ENCODE measurements around the gene TPPP2.

The TPPP2 gene

DNA sequence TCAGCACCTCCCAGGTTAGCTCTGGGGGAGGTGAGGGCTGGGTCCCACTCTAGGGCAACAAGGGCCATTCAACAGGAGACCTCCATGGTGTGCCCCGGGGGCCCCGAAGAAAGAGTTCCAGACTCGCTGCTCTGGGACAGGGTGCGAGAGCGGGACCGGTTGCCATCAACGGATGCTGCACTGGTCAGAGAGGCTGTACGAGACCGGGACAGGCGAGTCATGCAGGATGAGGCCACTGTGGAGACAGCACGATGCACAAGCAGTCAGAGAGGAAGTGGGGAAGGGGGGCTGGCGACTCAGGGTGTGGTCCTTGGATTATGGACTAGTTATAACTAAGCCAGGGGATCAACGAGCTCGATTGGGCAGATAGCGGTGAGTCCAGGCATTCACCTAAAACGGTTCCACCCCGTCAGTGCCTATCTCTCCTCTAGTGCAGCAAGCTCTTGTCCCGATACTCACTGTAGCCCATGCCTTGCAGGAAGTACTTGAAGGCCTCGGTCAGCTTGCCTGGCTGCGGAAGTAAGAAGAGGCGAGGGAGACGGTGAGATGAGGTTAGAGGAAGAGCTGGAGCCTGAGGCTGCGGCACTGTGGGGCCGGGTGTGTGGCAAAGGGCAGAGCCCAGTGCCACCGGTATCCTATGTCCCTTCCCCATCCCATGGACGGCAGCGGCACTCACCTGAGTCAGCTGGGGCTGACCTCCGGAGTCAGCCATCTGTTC is 12.3 kb upstream of the TPPP2 start:
- no peak for DNase-seq

DNA sequence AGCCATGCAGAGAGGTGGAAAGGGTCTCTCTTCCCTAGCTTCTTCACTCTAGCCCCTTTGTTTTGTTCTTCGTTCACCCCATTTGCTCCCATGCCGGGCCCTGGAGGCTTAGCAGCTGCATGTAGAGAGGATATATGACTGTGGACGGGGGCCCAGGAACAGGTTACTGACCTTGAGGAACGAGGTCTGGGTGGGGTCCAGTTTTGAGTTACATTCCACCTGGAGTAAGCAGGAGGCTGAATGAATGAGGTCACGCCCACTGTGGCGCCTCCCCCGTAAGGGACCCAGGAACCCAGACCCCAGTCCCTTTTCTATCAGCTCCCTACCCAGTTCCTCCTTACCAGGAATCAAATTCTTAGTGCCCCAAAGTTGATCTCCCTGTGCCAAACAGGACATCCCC is 11.7 kb upstream of the TPPP2 start:
- DNase-seq = no peak

DNA sequence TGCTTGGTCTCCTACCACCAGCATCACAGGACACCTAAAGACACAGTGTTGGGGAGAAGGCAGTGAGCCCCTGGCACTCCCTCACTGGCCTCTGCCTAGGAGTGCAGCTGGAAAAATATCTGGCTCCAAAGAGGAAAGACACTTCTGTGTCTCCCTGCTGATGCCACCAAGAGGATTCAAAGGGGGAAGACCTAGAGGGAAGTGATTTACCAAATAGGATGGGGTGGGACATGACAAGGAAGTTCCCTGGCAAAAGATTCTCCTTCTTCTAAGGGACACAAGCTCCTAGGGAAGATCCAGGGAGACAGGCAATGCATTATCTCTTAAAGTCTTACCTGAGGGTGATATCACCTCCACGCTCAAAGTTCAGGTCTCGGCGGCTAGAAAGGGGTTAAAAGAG is 11.2 kb upstream of the TPPP2 start:
- DNase-seq = no peak

DNA sequence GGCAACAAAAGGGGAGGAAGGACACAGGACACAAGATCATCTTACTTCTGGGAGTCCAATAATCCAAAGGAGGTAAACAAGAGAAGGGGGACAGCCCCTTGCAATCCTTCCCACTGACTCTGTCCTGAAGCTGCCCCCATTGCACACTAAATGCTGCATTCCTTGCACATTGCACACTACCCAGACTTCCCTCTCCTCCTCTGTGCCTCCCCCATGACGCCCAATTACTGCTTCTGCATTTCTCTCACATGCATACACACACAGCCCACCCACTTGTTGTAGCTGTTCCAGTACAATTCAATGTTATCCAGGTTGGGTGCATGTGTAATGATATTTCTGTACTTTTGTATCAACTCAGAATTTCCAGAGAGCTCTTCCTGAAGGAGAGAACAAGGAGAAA is 10.7 kb upstream of the TPPP2 start:
- no peak for DNase-seq

DNA sequence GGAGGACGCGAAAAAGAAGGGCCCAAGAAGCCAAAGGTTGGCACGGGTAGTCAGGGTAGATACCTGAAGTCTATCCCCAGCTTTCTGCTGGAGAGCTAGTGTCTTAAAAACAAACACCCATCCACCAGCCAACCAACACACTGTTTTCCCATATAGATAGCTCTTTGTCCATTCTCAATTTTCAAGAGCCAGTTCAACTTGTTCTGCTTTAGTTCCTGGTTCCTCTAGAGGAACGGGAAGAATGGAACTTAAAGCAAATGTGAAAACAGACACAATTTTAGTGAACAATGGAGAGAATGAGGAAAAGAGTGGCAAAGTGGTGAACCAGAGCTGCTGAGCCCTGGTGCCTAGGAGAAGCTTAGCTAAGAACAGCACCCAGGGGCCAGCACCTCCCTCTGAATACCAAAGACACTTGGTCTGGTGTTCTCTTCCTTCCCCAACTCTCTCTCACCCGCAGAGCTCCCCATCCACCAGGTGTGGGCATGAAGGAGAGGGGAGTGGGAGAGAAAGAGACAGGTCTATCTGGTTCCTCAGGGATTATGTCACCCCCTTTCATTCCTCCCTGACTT is 9.0 kb upstream of the TPPP2 start:
- no peak for DNase-seq

- DNase-seq = no peak
Measured at GRCh38 chr14:21022686-21023085, 7.3 kb upstream of the TPPP2 start.

DNA sequence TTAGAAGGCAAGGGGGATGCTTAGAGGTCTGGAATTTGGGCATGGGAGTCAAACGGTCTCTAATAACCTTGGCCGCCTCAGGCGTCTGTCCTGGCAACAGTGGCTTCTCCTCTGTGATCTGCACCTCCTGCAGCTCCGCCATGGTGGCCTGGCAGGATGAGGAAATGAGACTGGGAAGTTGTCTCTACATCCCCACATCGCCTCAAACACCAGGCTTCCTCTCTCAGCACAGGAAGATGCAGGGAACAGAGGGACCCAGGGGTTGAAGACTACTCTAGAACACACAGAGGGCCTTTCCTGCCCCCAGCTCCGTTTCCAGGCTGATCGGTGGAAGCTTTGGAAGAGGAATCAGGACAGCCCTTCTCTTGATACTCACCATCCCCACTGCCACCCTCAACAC is 6.8 kb upstream of the TPPP2 start:
- DNase-seq = no peak

DNA sequence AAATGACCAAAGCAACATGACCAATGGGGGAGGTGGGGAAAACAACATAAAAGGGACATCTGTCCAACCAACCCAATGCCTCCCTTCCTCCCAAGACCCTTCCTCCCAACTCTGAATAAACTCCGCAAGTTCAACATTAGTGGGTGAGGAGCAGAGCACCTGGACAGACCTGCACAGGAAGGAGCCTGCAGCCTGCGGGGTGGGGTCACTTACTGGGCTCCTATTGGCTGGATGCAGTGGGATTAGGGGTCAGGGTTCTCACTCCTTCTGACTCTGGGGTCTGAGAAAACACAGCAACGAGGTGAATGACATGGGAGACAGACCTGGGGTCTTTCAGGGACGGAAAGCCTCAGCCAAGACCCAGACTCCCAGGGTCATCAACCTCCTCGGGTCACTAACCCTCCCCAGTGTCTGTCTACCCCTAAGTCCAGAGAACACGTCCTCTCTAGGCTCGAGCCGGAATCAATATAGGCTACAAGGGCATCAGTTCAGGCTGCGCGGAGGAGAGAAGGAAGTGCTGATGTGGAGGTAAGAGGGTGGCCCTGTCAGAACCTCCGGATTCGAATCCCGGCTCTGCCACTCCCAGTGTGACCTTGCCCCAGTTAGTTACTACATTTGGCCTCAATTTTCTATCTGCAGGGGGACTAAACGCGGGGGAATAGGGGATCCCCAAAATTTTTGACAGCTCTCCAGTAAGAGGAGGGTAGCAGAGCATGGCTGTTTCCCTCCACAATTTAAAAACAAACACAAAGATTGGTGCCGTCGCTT is 6.0 kb upstream of the TPPP2 start:
- DNase-seq = no peak

DNA sequence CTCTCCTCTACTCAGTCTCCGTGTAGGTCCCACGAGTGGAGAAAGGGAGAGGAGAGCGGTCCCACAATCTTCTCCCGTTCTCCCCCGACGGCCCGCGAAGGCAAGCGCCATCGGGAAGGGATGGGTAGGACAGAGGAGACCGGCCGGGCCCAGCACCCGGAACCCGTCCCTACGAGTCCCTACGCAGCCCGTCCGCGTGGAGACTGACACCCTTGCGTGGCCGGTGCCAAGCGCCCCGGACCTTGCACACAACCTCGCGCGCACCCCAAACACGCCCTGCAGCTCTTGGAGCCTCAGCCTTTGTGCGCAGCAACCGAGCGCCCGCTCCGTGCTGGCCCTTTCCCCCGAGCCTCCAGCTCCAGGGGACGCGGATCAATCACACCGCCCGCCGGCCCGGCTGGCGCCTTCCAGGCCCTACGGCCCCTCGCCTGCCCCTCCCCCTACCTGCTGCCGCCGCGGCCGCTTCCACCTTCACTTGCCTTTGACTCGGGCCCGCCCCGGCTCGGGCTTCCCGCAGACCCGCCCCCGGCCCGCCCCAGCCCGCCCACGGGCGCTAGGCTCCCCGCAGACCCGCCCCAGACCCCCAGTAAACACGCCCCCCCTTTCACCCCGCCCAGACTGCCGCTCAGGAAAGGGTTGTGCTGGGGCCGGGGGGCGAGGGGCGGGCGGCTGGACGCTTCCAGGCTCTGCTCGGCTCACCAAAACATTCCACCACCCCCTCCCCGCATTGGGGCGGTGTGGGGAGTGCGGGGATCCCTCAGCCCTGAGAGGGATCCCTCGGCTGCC is 5.2 kb upstream of the TPPP2 start, which contains the start of gene NDRG2:
Gene NDRG2 (minus strand): TSS at position 477 of the 786 bp plus-strand sequence. CDS start 1,746 bp downstream, outside the sequence.
- peak; percentile 32 to 37 for DNase-seq

- DNase-seq = no peak
Measured at GRCh38 chr14:21025371-21026273, 4.4 kb upstream of the TPPP2 start.

DNA sequence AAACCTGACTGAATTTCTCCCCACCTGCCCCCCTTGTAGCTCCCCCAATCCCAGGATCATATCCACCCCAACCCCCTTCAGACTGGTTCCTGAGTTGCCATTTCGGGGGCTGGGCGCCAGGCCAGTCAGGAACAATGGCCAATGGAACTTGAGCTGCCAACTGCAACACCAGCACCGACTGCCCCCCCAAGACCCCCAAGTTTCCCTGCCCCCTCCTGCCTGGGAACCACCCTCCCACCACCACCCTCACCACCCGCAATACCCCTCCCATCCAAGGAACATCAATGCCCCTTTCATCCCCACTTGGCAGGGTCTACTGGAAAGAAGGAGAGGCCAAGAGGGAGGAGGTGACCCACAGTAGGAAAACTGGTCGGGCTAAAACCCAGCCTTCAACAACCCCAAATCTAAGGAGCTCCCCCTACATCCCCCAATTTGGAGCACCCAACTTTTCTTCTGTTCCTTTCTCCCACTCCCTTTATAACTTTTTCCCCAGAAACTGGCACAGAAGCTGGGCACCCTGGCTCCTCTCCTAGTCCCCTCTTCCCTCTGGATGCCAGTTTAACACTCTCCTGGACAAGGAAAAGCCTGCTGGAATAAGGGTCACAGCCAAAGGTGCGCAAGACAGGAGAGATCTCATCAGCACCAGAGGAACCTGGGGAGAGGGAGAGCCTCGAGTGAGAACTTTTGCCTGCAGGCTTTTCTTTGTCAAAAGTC is 3.6 kb upstream of the TPPP2 start:
- DNase-seq = no peak

GRCh38 chr14:21026988-21027315 is 3.1 kb upstream of the TPPP2 start:
- no peak for DNase-seq

DNA sequence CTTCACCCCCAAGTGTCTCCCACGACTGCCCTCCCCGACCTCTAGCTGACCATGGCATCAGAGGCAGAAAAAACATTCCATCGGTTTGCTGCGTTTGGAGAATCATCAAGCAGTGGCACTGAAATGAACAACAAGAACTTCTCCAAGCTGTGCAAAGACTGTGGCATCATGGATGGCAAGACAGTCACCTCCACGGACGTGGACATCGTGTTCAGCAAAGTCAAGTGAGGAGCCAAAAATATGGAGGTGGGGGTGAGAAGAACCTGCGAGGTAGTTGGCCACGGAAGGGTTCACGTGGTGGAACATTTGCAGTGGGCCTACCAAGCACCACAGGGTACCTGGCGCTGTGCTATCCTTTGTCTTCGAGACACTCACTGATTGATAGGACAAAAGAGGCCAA is 514 bp downstream of the TPPP2 start:
- DNase-seq = no peak

DNA sequence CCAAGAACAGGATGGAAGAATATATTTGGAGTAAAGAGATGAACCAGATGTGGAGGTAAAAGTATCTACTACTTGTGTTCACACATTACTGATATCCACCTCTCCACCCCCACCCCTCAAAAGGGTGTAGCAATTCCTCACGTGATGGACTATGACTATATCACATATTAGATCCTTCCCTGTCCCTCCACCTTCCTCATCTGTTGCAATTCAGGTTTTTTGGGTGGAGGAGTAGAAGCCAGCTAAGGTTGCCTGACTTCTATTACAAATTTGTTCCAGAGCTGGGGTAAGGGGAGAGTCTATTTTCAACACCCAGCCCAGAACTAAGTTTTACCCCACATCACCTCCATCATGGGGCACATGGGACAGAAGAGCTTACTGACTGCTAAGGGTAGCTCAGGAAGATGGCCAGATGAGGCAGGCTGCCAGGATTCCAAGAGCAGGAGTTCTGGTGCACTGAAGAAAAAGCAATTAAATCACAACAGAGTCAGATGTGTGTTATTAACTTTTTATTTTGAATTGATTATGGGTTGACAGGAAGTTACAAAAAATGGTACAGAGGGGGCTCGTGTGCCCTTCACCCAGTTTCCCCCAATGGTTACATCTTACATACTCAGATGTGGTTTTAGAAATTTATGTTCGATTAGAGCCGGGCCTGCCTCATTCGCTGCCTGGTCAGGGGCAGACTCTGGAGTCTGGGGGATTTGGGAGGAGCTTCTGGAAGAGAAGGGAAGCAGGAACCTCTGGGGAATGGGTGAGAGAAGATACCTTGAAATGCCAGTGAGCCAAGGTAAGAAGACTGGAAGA is 2.5 kb downstream of the TPPP2 start:
- no peak for DNase-seq

DNA sequence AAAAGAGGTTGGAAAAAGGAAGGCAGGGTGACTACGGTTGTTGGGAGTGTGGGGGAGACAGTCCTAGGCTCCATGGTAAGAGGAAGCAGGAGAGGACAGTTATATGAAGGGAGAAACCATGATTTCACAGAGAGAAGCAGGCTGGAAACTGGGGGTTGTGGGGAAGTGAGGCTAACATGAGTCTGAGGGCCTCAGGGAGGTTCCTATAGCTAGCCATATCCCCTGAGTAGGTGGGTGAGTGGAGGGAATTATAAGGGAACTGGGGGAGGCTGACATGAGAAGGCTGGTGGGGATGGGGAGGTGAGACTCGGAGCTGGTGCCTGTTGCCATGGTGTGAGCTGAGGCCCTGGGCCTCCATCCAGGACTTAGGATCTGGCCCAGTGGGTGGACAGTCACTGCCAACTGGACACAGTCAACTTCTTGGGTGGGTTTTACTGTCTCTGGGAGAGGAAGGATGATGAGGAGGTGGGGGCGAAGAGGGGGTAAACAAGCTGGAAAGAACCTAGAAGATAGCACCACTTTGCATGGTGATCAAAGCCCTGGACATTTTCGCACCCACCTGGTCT is 3.2 kb downstream of the TPPP2 start:
- DNase-seq = no peak

GRCh38 chr14:21034707-21035106 is 4.7 kb downstream of the TPPP2 start, which contains the start of gene RNASE13:
Gene RNASE13 (minus strand): TSS chr14:21034807. CDS start chr14:21034288, 519 bp downstream.
- DNase-seq = no peak

DNA sequence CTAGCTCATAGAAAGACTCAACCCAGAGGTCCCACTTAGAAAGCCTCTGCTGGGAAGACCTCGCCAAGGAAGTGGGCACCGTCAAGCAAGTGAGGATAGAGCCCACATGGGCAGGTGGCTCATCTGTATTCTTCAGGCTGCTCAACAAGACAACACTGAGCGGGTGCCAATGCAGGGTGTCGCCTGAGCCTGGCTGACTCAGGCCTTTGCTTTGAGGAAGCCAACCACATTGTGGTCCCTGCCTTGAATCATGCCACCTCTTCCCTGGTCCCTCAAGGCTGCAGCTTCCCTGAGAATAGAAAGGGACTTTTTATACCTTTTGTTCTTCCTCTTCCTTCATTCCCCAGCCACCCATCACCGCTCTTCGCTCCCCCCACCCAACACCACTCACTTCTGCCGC is 6.7 kb downstream of the TPPP2 start:
- no peak for DNase-seq

DNA sequence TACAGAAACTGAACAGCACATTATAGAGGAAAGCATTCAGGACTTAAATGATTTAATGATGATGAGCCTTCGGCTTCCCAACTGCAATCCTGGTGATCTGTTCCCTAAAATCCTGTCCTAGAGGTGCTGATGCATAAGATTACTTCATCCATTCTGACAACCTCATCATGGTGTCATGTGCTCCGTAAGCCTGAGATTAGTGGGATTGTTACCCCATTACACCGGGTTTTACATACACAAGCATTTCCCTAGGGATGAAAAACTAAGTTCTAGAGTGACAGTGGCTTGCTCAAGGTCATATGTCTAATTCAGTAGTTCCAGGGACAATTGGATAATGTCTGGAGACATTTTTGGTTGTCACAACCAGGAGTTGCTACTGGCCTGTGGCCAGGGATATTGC is 7.1 kb downstream of the TPPP2 start:
- DNase-seq = no peak

- DNase-seq = no peak
Measured at GRCh38 chr14:21038441-21039422, 8.7 kb downstream of the TPPP2 start.
